HepG2 (cell line): ENCODE measurements around the gene SMIM36. TPM values are rescaled to one million over a fixed set of nuclear protein-coding genes. Genes with fewer than 3 reads are reported as not detected.

ENCODE experiments used
- GATAD2A ChIP-seq: IDR thresholded peaks from 2 replicates; pipeline ENCODE4 v1.6.1; 2016
- GLMP ChIP-seq: sonication (generic); formaldehyde crosslinking; IDR thresholded peaks from 2 replicates; pipeline ENCODE4 v1.9.0; 2021; ENCODE audit warnings: missing genetic modification reagents, mild to moderate bottlenecking, borderline replicate concordance
- MEIS2 ChIP-seq: sonication (generic); formaldehyde crosslinking; IDR thresholded peaks from 2 replicates; pipeline ENCODE4 v1.9.0; 2021; ENCODE audit warnings: mild to moderate bottlenecking, missing genetic modification reagents
- MIER3 ChIP-seq: IDR thresholded peaks from 2 replicates; pipeline ENCODE4 v1.6.1; 2016; ENCODE audit warnings: missing compliant biosample characterization, borderline replicate concordance
- NR2F6 ChIP-seq, 2 experiments: IDR thresholded peaks; 2 replicates each; pipeline ENCODE4 v1.6.1; 2016; ENCODE audit warnings: antibody characterized with exemption in 1 of 2, mild to moderate bottlenecking in 1 of 2
- RARA ChIP-seq: IDR thresholded peaks from 2 replicates; pipeline ENCODE4 v1.6.1; 2016; ENCODE audit warnings: missing genetic modification reagents, missing compliant biosample characterization
- ZFP36L1 ChIP-seq: sonication (generic); formaldehyde crosslinking; IDR thresholded peaks from 2 replicates; pipeline ENCODE4 v1.8.0; 2022; ENCODE audit warnings: mild to moderate bottlenecking, missing genetic modification reagents, moderate library complexity
- ZHX2 ChIP-seq, 2 experiments: sonication (generic) in 1 of 2; formaldehyde crosslinking in 1 of 2; IDR thresholded peaks; 2 replicates each; pipeline versions ENCODE4 v1.6.1 to v1.9.0; 2014 to 2022; ENCODE audit warnings: antibody characterized with exemption in 1 of 2, borderline replicate concordance in 1 of 2, inconsistent platforms in 1 of 2, low read depth in 1 of 2, missing genetic modification reagents in 1 of 2
- ZMAT3 ChIP-seq: sonication (generic); formaldehyde crosslinking; conservative IDR thresholded peaks from 2 replicates; pipeline ENCODE4 v1.7.0; 2021; ENCODE audit warnings: missing genetic modification reagents
- ZNF234 ChIP-seq: sonication (generic); formaldehyde crosslinking; conservative IDR thresholded peaks from 2 replicates; pipeline ENCODE4 v1.5.1; 2020; ENCODE audit warnings: mild to moderate bottlenecking, missing genetic modification reagents
- ZNF432 ChIP-seq: sonication (generic); formaldehyde crosslinking; IDR thresholded peaks from 2 replicates; pipeline ENCODE4 v1.5.0; 2020; ENCODE audit warnings: missing genetic modification reagents, mild to moderate bottlenecking, borderline replicate concordance
- ZNF781 ChIP-seq: sonication (generic); formaldehyde crosslinking; IDR thresholded peaks from 2 replicates; pipeline ENCODE4 v1.5.1; 2020; ENCODE audit warnings: borderline replicate concordance, mild to moderate bottlenecking, missing genetic modification reagents; ENCODE audit errors: not compliant biosample characterization
- ZNF883 ChIP-seq: sonication (generic); formaldehyde crosslinking; IDR thresholded peaks from 2 replicates; pipeline ENCODE4 v1.5.1; 2020; ENCODE audit warnings: mild to moderate bottlenecking, missing genetic modification reagents; ENCODE audit errors: not compliant biosample characterization
- polyA plus RNA-seq, 8 experiments: library from polyadenylated mRNA; depleted of rRNA in 3 of 8; stranded (reverse) in 7 of 8; unstranded in 1 of 8; fragments of >200 nt; fragmentation: Illumina TruSeq in 4 of 8; extraction: Trizol in 4 of 8; gene quantifications; 2 replicates each; pipeline versions ENCODE4 v1.2.1 to v1.2.3, GENCODE V29; 2011 to 2016; ENCODE audit warnings: low read depth in 4 of 8, missing spikeins in 1 of 8, mixed read lengths in 1 of 8; ENCODE audit not compliant: insufficient read depth in 1 of 8
- total RNA-seq, 5 experiments: library from RNA; depleted of rRNA; stranded (reverse); fragments of >200 nt; fragmentation: Illumina TruSeq; extraction: Trizol; gene quantifications; 2 replicates each; pipeline ENCODE4 v1.2.3, GENCODE V29; 2016; ENCODE audit warnings: low read depth in 1 of 5
- TF ChIP-seq, protein P1 (sequence below): sonication (generic); formaldehyde crosslinking; IDR thresholded peaks from 2 replicates; pipeline ENCODE4 v1.4.0; 2020; ENCODE audit warnings: missing genetic modification reagents, borderline replicate concordance

The SMIM36 gene
- total and polyA plus RNA-seq, 2 of the 13 experiments (the other 11 are each of a cell fraction or from before 2014, with no cell fraction given): not detected

- TF ChIP-seq ZHX2 (IDR thresholded peaks at IDR 0.05; ENCODE audit: low read depth) (no peak), ZHX2 (CRISPR knock-in tag; IDR thresholded peaks at IDR 0.05; ENCODE audit: borderline replicate concordance) (peak; percentile 66; the same call in 1 of the 2 replicates), MIER3 (CRISPR knock-in tag) (peak; percentile 79; the same call in 1 of the 2 replicates), RARA (peak; percentile 84), NR2F6 (IDR thresholded peaks at IDR 0.05) (peak; percentile 80), NR2F6 (CRISPR knock-in tag; IDR thresholded peaks at IDR 0.05) (peak; percentile 64), ZNF883 (CRISPR knock-in tag) (no peak), ZMAT3 (CRISPR knock-in tag) (no peak), ZNF234 (CRISPR knock-in tag) (no peak), ZNF781 (CRISPR knock-in tag) (peak; percentile 50), ZNF432 (CRISPR knock-in tag) (no peak), GATAD2A (peak; percentile 91), MEIS2 (CRISPR knock-in tag) (peak; percentile 57; the same call in 1 of the 2 replicates), ZFP36L1 (CRISPR knock-in tag) (no peak), GLMP (CRISPR knock-in tag) (no peak)
- TF ChIP-seq, protein P1, sequence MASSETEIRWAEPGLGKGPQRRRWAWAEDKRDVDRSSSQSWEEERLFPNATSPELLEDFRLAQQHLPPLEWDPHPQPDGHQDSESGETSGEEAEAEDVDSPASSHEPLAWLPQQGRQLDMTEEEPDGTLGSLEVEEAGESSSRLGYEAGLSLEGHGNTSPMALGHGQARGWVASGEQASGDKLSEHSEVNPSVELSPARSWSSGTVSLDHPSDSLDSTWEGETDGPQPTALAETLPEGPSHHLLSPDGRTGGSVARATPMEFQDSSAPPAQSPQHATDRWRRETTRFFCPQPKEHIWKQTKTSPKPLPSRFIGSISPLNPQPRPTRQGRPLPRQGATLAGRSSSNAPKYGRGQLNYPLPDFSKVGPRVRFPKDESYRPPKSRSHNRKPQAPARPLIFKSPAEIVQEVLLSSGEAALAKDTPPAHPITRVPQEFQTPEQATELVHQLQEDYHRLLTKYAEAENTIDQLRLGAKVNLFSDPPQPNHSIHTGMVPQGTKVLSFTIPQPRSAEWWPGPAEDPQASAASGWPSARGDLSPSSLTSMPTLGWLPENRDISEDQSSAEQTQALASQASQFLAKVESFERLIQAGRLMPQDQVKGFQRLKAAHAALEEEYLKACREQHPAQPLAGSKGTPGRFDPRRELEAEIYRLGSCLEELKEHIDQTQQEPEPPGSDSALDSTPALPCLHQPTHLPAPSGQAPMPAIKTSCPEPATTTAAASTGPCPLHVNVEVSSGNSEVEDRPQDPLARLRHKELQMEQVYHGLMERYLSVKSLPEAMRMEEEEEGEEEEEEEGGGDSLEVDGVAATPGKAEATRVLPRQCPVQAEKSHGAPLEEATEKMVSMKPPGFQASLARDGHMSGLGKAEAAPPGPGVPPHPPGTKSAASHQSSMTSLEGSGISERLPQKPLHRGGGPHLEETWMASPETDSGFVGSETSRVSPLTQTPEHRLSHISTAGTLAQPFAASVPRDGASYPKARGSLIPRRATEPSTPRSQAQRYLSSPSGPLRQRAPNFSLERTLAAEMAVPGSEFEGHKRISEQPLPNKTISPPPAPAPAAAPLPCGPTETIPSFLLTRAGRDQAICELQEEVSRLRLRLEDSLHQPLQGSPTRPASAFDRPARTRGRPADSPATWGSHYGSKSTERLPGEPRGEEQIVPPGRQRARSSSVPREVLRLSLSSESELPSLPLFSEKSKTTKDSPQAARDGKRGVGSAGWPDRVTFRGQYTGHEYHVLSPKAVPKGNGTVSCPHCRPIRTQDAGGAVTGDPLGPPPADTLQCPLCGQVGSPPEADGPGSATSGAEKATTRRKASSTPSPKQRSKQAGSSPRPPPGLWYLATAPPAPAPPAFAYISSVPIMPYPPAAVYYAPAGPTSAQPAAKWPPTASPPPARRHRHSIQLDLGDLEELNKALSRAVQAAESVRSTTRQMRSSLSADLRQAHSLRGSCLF (CRISPR knock-in tag): no peak
Observed at GRCh38 chr17:55407641-55408566, 103.3 kb downstream of the SMIM36 start (continued).
